Suprapubic skin (tissue), 4 donors: ENCODE data around the gene RGS9BP. TPM values are rescaled to one million over a fixed set of nuclear protein-coding genes. Genes with fewer than 3 reads are reported as not detected.

Source experiments
- DNase-seq, 2 donors: peaks; one replicate each; pipeline ENCODE4 v3.0.0-alpha.2; 2019; ENCODE audit warnings: low spot score in 2 of 2
- H3K27ac ChIP-seq: fragments of 200-600 bp; sonication (generic); one replicate; pipeline ENCODE4 v1.5.1; 2019
- H3K27me3 ChIP-seq: fragments of 200-600 bp; sonication (generic); one replicate; pipeline ENCODE4 v1.5.1; 2019
- H3K36me3 ChIP-seq: fragments of 200-600 bp; sonication (generic); one replicate; pipeline ENCODE4 v1.5.1; 2019
- H3K4me1 ChIP-seq: fragments of 200-600 bp; sonication (generic); one replicate; pipeline ENCODE4 v1.5.1; 2019
- H3K4me3 ChIP-seq: fragments of 200-600 bp; sonication (generic); one replicate; pipeline ENCODE4 v1.5.1; 2019; ENCODE audit warnings: mild to moderate bottlenecking
- H3K9me3 ChIP-seq: fragments of 200-600 bp; sonication (generic); one replicate; pipeline ENCODE4 v1.5.1; 2019
- CTCF ChIP-seq, 2 donors: fragments of 200-600 bp in 1 of 2; fragments of 450-650 bp in 1 of 2; sonication (generic) in 1 of 2; IDR thresholded peaks; one replicate each; pipeline ENCODE4 v1.5.1; 2016 to 2019; ENCODE audit warnings: antibody characterized with exemption in 2 of 2, mild to moderate bottlenecking in 1 of 2, moderate library complexity in 1 of 2
- EP300 ChIP-seq: sonication (generic); formaldehyde crosslinking; IDR thresholded peaks from one replicate; pipeline ENCODE4 v1.6.1; 2017; ENCODE audit warnings: antibody characterized with exemption
- POLR2A ChIP-seq, 2 donors: fragments of 450-650 bp; IDR thresholded peaks; one replicate each; pipeline ENCODE4 v1.6.1; 2017; ENCODE audit warnings: antibody characterized with exemption in 2 of 2, mild to moderate bottlenecking in 2 of 2, moderate library complexity in 2 of 2
- POLR2AphosphoS5 ChIP-seq, 3 donors: sonication (generic); formaldehyde crosslinking; IDR thresholded peaks; one replicate each; pipeline ENCODE4 v1.6.1; 2017; ENCODE audit warnings: antibody characterized with exemption in 3 of 3
- WGBS: methylation state at CpG from one replicate; pipeline ENCODE4 v1.1.5; 2018; 5-methylcytosine and 5-hydroxymethylcytosine counted together
- total RNA-seq, 4 donors: library from RNA; depleted of rRNA; stranded (reverse); fragments of >200 nt; gene quantifications; one replicate each; pipeline ENCODE4 v1.1.0, GENCODE V29; 2016

The RGS9BP gene
- total RNA-seq, 4 donors from 2014 or later: 0.72 to 3.8 (median 1.3) TPM

GRCh38 chr19:32658075-32658474, 17.6 kb upstream of the RGS9BP start:
- Histone ChIP-seq H3K27me3 (no peaks in the 10 kb centered on the region), H3K4me3 (no peak overlapping the region), H3K9me3 (no peaks in the 10 kb centered on the region), H3K27ac (no peak overlapping the region), H3K4me1 (peaks cover 2% of the 10 kb centered on the region), H3K36me3 (peaks cover 43% of the 10 kb centered on the region)
- 88% methylated on average over 10 of the region's 10 CpGs for WGBS
- TF ChIP-seq EP300 (no peak), POLR2AphosphoS5 (IDR thresholded peaks at IDR 0.05) (no peak), POLR2A (IDR thresholded peaks at IDR 0.05) (no peak), CTCF (IDR thresholded peaks at IDR 0.05) (no peak)
- no peak for DNase-seq

- Histone ChIP-seq H3K4me3 (no peak overlapping the region), H3K27me3 (no peaks in the 10 kb centered on the region), H3K27ac (no peak overlapping the region), H3K36me3 (peaks cover 39% of the 10 kb centered on the region), H3K4me1 (no peaks in the 10 kb centered on the region), H3K9me3 (no peaks in the 10 kb centered on the region)
- 93% methylated on average over 3 of the region's 10 CpGs for WGBS
- TF ChIP-seq EP300 (no peak), POLR2AphosphoS5 (IDR thresholded peaks at IDR 0.05) (no peak), POLR2A (IDR thresholded peaks at IDR 0.05) (no peak), CTCF (IDR thresholded peaks at IDR 0.05) (no peak)
- DNase-seq: no peak
Observed at GRCh38 chr19:32658527-32658926, 17.1 kb upstream of the RGS9BP start.

DNA sequence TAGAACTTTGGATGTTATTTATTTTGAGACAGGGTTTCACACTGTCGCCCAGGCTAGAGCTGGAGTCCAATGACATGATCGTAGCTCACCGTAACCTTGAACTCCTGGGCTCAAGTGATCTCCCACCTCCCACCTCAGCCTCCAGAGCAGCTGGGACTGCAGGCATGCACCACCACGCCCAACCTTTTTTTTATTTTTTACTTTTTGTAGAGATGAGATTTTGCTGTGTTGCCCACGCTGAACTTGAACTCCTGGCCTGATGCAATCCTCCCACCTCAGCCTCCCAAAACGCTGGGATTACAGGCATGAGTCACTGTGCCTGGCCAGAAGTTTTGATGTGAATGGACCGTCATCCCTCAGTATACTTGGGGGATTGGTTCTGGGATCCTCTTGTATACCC, 14.3 kb upstream of the RGS9BP start:
- DNase-seq: no peak
- Histone ChIP-seq H3K4me3 (no peak overlapping the region), H3K4me1 (no peaks in the 10 kb centered on the region), H3K36me3 (peaks cover 18% of the 10 kb centered on the region), H3K27ac (no peak overlapping the region), H3K27me3 (no peaks in the 10 kb centered on the region), H3K9me3 (no peaks in the 10 kb centered on the region)
- TF ChIP-seq CTCF (IDR thresholded peaks at IDR 0.05) (no peak), POLR2A (IDR thresholded peaks at IDR 0.05) (no peak), EP300 (no peak), POLR2AphosphoS5 (IDR thresholded peaks at IDR 0.05) (no peak)
- WGBS: 92% methylated on average over 7 of the region's 7 CpGs

GRCh38 chr19:32662186-32662585, 13.5 kb upstream of the RGS9BP start:
- no peaks in the 10 kb centered on the region for H3K27me3 ChIP-seq
- H3K4me3 ChIP-seq: no peak overlapping the region
- no peak for DNase-seq
- no peak overlapping the region for H3K27ac ChIP-seq
- H3K4me1 ChIP-seq: no peaks in the 10 kb centered on the region
- 72% methylated on average over 3 of the region's 3 CpGs for WGBS
- peaks cover 11% of the 10 kb centered on the region for H3K36me3 ChIP-seq
- TF ChIP-seq POLR2A (IDR thresholded peaks at IDR 0.05): no peak
- no peak for TF ChIP-seq POLR2AphosphoS5 (IDR thresholded peaks at IDR 0.05)
- no peaks in the 10 kb centered on the region for H3K9me3 ChIP-seq

GRCh38 chr19:32666084-32666483, 9.6 kb upstream of the RGS9BP start:
- Histone ChIP-seq H3K4me1 (peaks cover 3% of the 10 kb centered on the region), H3K4me3 (no peak overlapping the region), H3K36me3 (no peaks in the 10 kb centered on the region), H3K9me3 (no peaks in the 10 kb centered on the region), H3K27me3 (no peaks in the 10 kb centered on the region), H3K27ac (no peak overlapping the region)
- TF ChIP-seq POLR2A (IDR thresholded peaks at IDR 0.05) (no peak), CTCF (IDR thresholded peaks at IDR 0.05) (no peak), EP300 (no peak), POLR2AphosphoS5 (IDR thresholded peaks at IDR 0.05) (no peak)
- 87% methylated on average over 6 of the region's 6 CpGs for WGBS
- no peak for DNase-seq

DNA sequence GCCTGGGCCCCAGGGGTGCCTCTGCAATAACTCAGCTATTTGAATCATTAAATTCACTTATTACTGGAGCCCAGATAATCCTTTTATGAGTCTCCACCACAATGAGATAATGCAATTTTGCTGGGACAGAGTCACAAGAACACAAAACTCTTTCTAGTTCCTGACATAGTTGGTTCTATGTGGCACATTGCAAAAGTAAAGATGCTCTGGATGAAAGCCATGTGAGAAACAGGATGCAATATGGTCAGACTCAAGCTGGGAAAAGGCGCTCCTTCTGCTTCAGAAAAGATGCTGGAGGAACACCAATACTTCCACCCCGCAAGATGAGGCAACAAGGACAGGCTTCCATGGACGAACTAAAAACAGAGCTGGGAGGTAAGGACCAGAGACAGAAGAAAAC, 6.3 kb upstream of the RGS9BP start:
- H3K27ac ChIP-seq: no peak overlapping the region
- H3K4me1 ChIP-seq: peaks cover 31% of the 10 kb centered on the region
- 81% methylated on average over 3 of the region's 3 CpGs for WGBS
- no peaks in the 10 kb centered on the region for H3K9me3 ChIP-seq
- no peak for DNase-seq
- no peak overlapping the region for H3K4me3 ChIP-seq
- H3K27me3 ChIP-seq: no peaks in the 10 kb centered on the region
- TF ChIP-seq CTCF (IDR thresholded peaks at IDR 0.05): no peak
- TF ChIP-seq POLR2A (IDR thresholded peaks at IDR 0.05): no peak
- TF ChIP-seq EP300: no peak
- no peak for TF ChIP-seq POLR2AphosphoS5 (IDR thresholded peaks at IDR 0.05)
- H3K36me3 ChIP-seq: no peaks in the 10 kb centered on the region
